ENCODE measurements around the gene HSD11B2.

Gene HSD11B2

DNA sequence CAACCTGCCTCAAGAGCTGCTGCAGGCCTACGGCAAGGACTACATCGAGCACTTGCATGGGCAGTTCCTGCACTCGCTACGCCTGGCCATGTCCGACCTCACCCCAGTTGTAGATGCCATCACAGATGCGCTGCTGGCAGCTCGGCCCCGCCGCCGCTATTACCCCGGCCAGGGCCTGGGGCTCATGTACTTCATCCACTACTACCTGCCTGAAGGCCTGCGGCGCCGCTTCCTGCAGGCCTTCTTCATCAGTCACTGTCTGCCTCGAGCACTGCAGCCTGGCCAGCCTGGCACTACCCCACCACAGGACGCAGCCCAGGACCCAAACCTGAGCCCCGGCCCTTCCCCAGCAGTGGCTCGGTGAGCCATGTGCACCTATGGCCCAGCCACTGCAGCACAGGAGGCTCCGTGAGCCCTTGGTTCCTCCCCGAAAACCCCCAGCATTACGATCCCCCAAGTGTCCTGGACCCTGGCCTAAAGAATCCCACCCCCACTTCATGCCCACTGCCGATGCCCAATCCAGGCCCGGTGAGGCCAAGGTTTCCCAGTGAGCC is 5.8 kb downstream of the HSD11B2 start:
- DNase-seq (ENCODE audit: extremely low spot score) = no peak
- ChIA-PET POLR2A (no interaction called here), CTCF (interaction anchor here (0.6 kb wide), 1 partner anchor 64 kb away, joined by 3 read pairs; no protein-coding TSS in a partner anchor)
- TF ChIP-seq ZNF384 (IDR thresholded peaks at IDR 0.05) = no peak
- no peak for TF ChIP-seq CTBP1 (IDR thresholded peaks at IDR 0.05; ENCODE audit: borderline replicate concordance)
- TF ChIP-seq L3MBTL2 (conservative IDR thresholded peaks at IDR 0.05) = no peak
- TF ChIP-seq, protein P1, sequence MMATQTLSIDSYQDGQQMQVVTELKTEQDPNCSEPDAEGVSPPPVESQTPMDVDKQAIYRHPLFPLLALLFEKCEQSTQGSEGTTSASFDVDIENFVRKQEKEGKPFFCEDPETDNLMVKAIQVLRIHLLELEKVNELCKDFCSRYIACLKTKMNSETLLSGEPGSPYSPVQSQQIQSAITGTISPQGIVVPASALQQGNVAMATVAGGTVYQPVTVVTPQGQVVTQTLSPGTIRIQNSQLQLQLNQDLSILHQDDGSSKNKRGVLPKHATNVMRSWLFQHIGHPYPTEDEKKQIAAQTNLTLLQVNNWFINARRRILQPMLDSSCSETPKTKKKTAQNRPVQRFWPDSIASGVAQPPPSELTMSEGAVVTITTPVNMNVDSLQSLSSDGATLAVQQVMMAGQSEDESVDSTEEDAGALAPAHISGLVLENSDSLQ (IDR thresholded peaks at IDR 0.05) = no peak
- TF ChIP-seq TARDBP (IDR thresholded peaks at IDR 0.05) = no peak
- no peak for TF ChIP-seq FOXK2 (IDR thresholded peaks at IDR 0.05)
- TF ChIP-seq BHLHE40 (IDR thresholded peaks at IDR 0.05; ENCODE audit: borderline replicate concordance) = no peak

DNA sequence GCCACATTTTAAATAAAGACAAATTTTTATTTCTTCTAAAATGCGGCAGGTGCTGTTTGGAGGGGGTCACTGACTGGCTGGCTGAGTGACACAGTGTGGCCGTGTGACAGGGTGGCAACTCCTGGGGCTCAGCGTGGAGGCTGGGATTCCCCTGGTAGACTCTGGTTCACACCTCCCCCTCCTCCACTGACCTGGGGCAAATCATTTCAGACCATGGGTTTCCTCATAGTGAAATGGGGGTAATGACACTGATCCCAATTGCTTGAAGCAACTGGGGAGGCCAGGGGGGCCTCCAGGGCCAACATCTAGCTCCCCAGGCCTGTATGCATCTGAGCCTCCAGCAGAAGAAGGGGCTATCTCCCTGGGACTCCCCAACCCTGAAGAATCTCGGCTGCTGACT is 6.6 kb downstream of the HSD11B2 start:
- ChIA-PET CTCF (interaction anchor here (1.4 kb wide), 1 partner anchor 10 kb away, joined by 3 read pairs; no protein-coding TSS in a partner anchor), POLR2A (no interaction called here)
- DNase-seq (ENCODE audit: extremely low spot score) = no peak
- TF ChIP-seq LEF1 (IDR thresholded peaks at IDR 0.05; ENCODE audit: borderline replicate concordance) (no peak), ZNF384 (IDR thresholded peaks at IDR 0.05) (no peak), ELF4 (IDR thresholded peaks at IDR 0.05) (no peak), FOXM1 (IDR thresholded peaks at IDR 0.05; ENCODE audit: borderline replicate concordance) (no peak), NFRKB (IDR thresholded peaks at IDR 0.05) (no peak), SUZ12 (IDR thresholded peaks at IDR 0.05) (no peak), HDGF (IDR thresholded peaks at IDR 0.05; ENCODE audit: borderline replicate concordance) (no peak), BHLHE40 (IDR thresholded peaks at IDR 0.05; ENCODE audit: borderline replicate concordance) (no peak), TARDBP (IDR thresholded peaks at IDR 0.05) (no peak), FOXK2 (IDR thresholded peaks at IDR 0.05) (no peak), FOXA1 (IDR thresholded peaks at IDR 0.05) (no peak), L3MBTL2 (conservative IDR thresholded peaks at IDR 0.05) (no peak), ARNT (IDR thresholded peaks at IDR 0.05) (no peak), SP1 (IDR thresholded peaks at IDR 0.05) (no peak), CTBP1 (IDR thresholded peaks at IDR 0.05; ENCODE audit: borderline replicate concordance) (no peak)
- TF ChIP-seq, protein P1 (IDR thresholded peaks at IDR 0.05) = no peak

DNA sequence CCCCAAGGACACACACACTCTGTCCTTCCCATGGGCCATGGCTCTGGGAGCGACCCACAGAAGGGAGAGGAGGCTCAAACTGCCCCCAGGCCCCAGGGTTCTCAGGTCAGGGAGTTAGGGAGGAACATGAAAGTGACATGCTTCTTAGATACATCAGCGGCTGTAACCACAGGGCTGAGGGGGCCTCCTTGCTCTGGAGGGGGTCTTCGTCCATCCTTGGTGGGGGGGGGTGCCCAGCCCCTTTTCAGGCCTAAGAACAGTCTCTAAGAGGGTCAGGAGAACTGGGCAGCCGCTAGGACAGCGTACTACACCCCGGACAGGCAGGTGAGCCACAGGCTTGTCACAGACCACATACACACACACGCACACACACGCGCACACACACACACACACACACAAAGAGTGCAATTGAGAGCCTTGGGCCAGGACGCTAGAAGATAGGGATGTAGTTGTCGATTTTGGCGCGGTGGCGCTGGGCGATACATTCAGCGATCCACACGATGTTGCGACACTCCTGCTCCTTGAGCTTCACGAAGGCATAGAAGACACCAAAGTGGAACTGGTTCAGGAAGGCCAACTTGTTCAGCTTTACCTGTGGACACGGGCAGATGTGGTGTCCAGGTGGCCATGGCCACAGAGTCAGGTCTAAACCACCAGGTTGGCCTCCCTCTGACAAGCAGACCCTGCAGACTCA is 7.3 kb downstream of the HSD11B2 start:
- POLR2A ChIA-PET = no interaction called here
- TF ChIP-seq FOXA1 (IDR thresholded peaks at IDR 0.05) (no peak), SUZ12 (IDR thresholded peaks at IDR 0.05) (no peak), ARNT (IDR thresholded peaks at IDR 0.05) (no peak), LEF1 (IDR thresholded peaks at IDR 0.05; ENCODE audit: borderline replicate concordance) (no peak), SP1 (IDR thresholded peaks at IDR 0.05) (no peak), TARDBP (IDR thresholded peaks at IDR 0.05) (no peak), BHLHE40 (IDR thresholded peaks at IDR 0.05; ENCODE audit: borderline replicate concordance) (no peak), FOXM1 (IDR thresholded peaks at IDR 0.05; ENCODE audit: borderline replicate concordance) (no peak), ELF4 (IDR thresholded peaks at IDR 0.05) (no peak), CTBP1 (IDR thresholded peaks at IDR 0.05; ENCODE audit: borderline replicate concordance) (no peak), L3MBTL2 (conservative IDR thresholded peaks at IDR 0.05) (no peak), ZNF384 (IDR thresholded peaks at IDR 0.05) (no peak)
- TF ChIP-seq, protein P1 (IDR thresholded peaks at IDR 0.05) = no peak
- no peak for DNase-seq (ENCODE audit: extremely low spot score)
- CTCF ChIA-PET = interaction anchor here (1.4 kb wide), 1 partner anchor 10 kb away, joined by 3 read pairs; no protein-coding TSS in a partner anchor

DNA sequence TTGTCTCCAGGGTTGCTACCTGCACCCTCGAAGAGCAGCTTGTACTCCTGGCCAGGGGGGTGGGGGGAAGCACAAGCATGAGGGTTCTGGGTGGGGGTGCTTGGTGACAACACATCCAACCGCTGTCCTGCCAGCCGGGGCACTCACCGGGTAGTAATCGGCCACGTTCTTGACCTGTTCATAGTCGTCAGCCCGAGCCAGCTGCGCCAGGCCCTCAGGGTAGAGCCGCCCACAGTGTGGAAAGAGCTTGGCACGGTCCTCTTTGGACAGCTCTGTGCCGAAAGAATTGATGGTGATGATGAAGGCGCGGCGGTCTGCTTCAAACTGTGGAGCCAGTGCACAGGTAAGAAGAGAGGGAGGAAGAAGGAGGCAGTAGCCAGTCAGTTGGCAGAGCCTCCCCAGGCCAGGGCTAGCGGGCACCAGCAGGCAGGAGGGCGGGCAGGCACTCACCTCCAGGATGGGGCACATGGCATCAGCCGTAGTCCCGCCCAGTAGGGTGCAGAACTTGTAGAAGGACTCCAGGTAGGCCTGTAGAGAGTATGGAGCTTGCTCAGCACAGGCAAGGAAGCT is 8.0 kb downstream of the HSD11B2 start:
- DNase-seq (ENCODE audit: extremely low spot score) = no peak
- POLR2A ChIA-PET = no interaction called here
- no peak for TF ChIP-seq TARDBP (IDR thresholded peaks at IDR 0.05)
- no peak for TF ChIP-seq FOXM1 (IDR thresholded peaks at IDR 0.05; ENCODE audit: borderline replicate concordance)
- TF ChIP-seq CTBP1 (IDR thresholded peaks at IDR 0.05; ENCODE audit: borderline replicate concordance) = no peak
- TF ChIP-seq ARNT (IDR thresholded peaks at IDR 0.05) = no peak
- no peak for TF ChIP-seq ZNF384 (IDR thresholded peaks at IDR 0.05)
- no peak for TF ChIP-seq ELF4 (IDR thresholded peaks at IDR 0.05)
- no peak for TF ChIP-seq HDGF (IDR thresholded peaks at IDR 0.05; ENCODE audit: borderline replicate concordance)
- no peak for TF ChIP-seq SP1 (IDR thresholded peaks at IDR 0.05)
- no peak for TF ChIP-seq L3MBTL2 (conservative IDR thresholded peaks at IDR 0.05)
- no peak for TF ChIP-seq BHLHE40 (IDR thresholded peaks at IDR 0.05; ENCODE audit: borderline replicate concordance)
- no peak for TF ChIP-seq LEF1 (IDR thresholded peaks at IDR 0.05; ENCODE audit: borderline replicate concordance)
- TF ChIP-seq FOXK2 (IDR thresholded peaks at IDR 0.05) = no peak
- CTCF ChIA-PET = interaction anchor here (1.4 kb wide), 1 partner anchor 9 kb away, joined by 3 read pairs; no protein-coding TSS in a partner anchor

DNA sequence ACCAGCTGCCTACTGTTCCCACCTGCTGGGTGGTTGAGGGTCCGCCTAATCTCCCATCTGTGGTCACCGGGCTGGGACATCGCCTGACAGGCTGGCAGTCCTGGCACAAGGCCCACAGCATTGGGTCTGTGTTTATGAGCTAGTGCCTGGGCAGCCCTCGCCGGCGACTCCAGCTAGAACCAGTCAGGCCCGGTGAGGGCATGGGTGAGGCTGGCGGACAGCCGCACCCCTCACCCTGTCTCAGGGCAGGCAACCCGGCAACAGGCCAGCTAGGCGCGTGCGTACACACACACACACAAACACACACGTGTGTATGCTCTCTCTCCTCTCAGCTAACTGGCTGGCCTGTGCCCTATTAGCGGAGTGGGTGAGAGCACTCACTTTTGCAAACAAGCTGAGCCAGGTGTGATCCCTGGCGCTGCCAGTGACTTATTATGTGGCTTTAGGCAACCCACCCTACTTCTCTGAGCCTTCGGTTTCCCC is 10.4 kb downstream of the HSD11B2 start:
- POLR2A ChIA-PET = interaction anchor here (1.2 kb wide), 1 partner anchor 11 kb away, joined by 3 read pairs; the partner anchor contains the start of gene HSD11B2
- no peak for DNase-seq (ENCODE audit: extremely low spot score)
- TF ChIP-seq ZNF384 (IDR thresholded peaks at IDR 0.05) = no peak
- TF ChIP-seq HDGF (IDR thresholded peaks at IDR 0.05; ENCODE audit: borderline replicate concordance) = no peak
- no peak for TF ChIP-seq FOXA1 (IDR thresholded peaks at IDR 0.05)
- TF ChIP-seq NFRKB (IDR thresholded peaks at IDR 0.05) = no peak
- TF ChIP-seq BHLHE40 (IDR thresholded peaks at IDR 0.05; ENCODE audit: borderline replicate concordance) = no peak
- no peak for TF ChIP-seq CTBP1 (IDR thresholded peaks at IDR 0.05; ENCODE audit: borderline replicate concordance)
- TF ChIP-seq TARDBP (IDR thresholded peaks at IDR 0.05) = no peak
- TF ChIP-seq ELF4 (IDR thresholded peaks at IDR 0.05) = no peak
- TF ChIP-seq SUZ12 (IDR thresholded peaks at IDR 0.05) = no peak
- no peak for TF ChIP-seq FOXM1 (IDR thresholded peaks at IDR 0.05; ENCODE audit: borderline replicate concordance)
- no peak for TF ChIP-seq SP1 (IDR thresholded peaks at IDR 0.05)
- TF ChIP-seq FOXK2 (IDR thresholded peaks at IDR 0.05) = no peak
- TF ChIP-seq L3MBTL2 (conservative IDR thresholded peaks at IDR 0.05) = no peak
- CTCF ChIA-PET = no interaction called here

Data from HEK293T (cell line).